HUES48 (cell line): Measurements from ENCODE around the gene TEX14.

Experiments
- H3K27ac ChIP-seq: one replicate; pipeline ENCODE4 v1.7.0; 2013; ENCODE audit warnings: low read depth, low read length, inconsistent platforms
- H3K27me3 ChIP-seq: 2 replicates; pipeline ENCODE4 v1.6.1; 2013; ENCODE audit warnings: mild to moderate bottlenecking, low read length; ENCODE audit not compliant: control insufficient read depth, insufficient read depth
- H3K36me3 ChIP-seq: 2 replicates; pipeline ENCODE4 v1.6.1; 2013; ENCODE audit warnings: low read length; ENCODE audit not compliant: control insufficient read depth, insufficient read depth
- H3K4me1 ChIP-seq: 2 replicates; pipeline ENCODE4 v1.6.1; 2013; ENCODE audit warnings: mild to moderate bottlenecking, low read length; ENCODE audit not compliant: control insufficient read depth, insufficient read depth
- H3K4me3 ChIP-seq: 2 replicates; pipeline ENCODE4 v1.5.1; 2013; ENCODE audit warnings: mild to moderate bottlenecking, low read depth, low read length
- H3K9ac ChIP-seq: 2 replicates; pipeline ENCODE4 v1.6.1; 2013; ENCODE audit warnings: mild to moderate bottlenecking, low read depth, low read length, moderate library complexity
- H3K9me3 ChIP-seq: 2 replicates; pipeline ENCODE4 v1.6.1; 2013; ENCODE audit warnings: low read length; ENCODE audit not compliant: control insufficient read depth, insufficient read depth

Gene TEX14

GRCh38 chr17:58507123-58507634 is 184.7 kb downstream of the TEX14 start:
- peaks cover 97% of the 10 kb centered on the region for H3K36me3 ChIP-seq
- H3K4me1 ChIP-seq = no peaks in the 10 kb centered on the region
- no peaks in the 10 kb centered on the region for H3K9me3 ChIP-seq
- no peak overlapping the region for H3K4me3 ChIP-seq
- no peak overlapping the region for H3K9ac ChIP-seq
- no peaks in the 10 kb centered on the region for H3K27me3 ChIP-seq
- H3K27ac ChIP-seq = no peak overlapping the region
